Measurements from ENCODE around the gene SDK1. TPM values are rescaled to one million over a fixed set of nuclear protein-coding genes. Genes with fewer than 3 reads are reported as not detected.

SDK1 gene
- total and polyA plus RNA-seq, 10 of the 15 experiments (the other 5 are each of a cell fraction or from before 2014, with no cell fraction given) = 0.14 to 0.33 TPM; not detected in 8

GRCh38 chr7:3696113-3696512 is 395.1 kb downstream of the SDK1 start:
- no peaks in the 10 kb centered on the region for H3K36me3 ChIP-seq (ENCODE audit: control insufficient read depth in 2 of 2, insufficient read depth in 2 of 2, low read length in 1 of 2)
- no peak overlapping the region for H3K9ac ChIP-seq (ENCODE audit: control insufficient read depth, insufficient read depth, low read length)
- 26% methylated on average over 4 of the region's 4 CpGs for WGBS (ENCODE audit: insufficient coverage, insufficient replicate concordance, low lambda C conversion rate, missing lambda C conversion rate)
- H3K27me3 ChIP-seq (replicated peaks in 1 of 2; ENCODE audit: control insufficient read depth in 2 of 2, insufficient read depth in 2 of 2, low read length in 1 of 2) = no peaks in the 10 kb centered on the region
- BruUV-seq (replicated peaks) = no TSS peak
- intact Hi-C loops (cut with micrococcal nuclease; ENCODE audit: unreplicated experiment) = no loop called here
- ATAC-seq (no peak), FAIRE-seq (no peak), DNase-seq (ENCODE audit: low read depth, low spot score) (no peak)
- no peak for TF ChIP-seq STAT3 (IDR thresholded peaks at IDR 0.05; ENCODE audit: low read depth, low read length)
- H3K4me2 ChIP-seq (ENCODE audit: control insufficient read depth, insufficient read depth) = no peak overlapping the region
- H3K4me3 ChIP-seq = no peak overlapping the region
- POLR2A ChIA-PET = no interaction called here
- H3K4me1 ChIP-seq (ENCODE audit: control insufficient read depth, insufficient read depth, low read length) = no peaks in the 10 kb centered on the region
- SMC1A ChIA-PET (ENCODE audit: uncharacterized antibody, unreplicated experiment) = no interaction called here
- no peak overlapping the region for H2AFZ ChIP-seq (ENCODE audit: control insufficient read depth, low read depth, low read length)
- RAD21 ChIA-PET (ENCODE audit: unreplicated experiment) = no interaction called here
- no peaks in the 10 kb centered on the region for H3K79me2 ChIP-seq (ENCODE audit: control insufficient read depth, insufficient read depth, low read length)
- in situ Hi-C loops (cut with MboI) = no loop called here
- CTCF ChIA-PET = no interaction called here
- no peak overlapping the region for H3K27ac ChIP-seq (ENCODE audit: control insufficient read depth, insufficient read depth)
- H4K20me1 ChIP-seq (ENCODE audit: control insufficient read depth, insufficient read depth) = no peaks in the 10 kb centered on the region
- no peaks in the 10 kb centered on the region for H3K9me3 ChIP-seq (replicated peaks; ENCODE audit: control insufficient read depth, insufficient read depth, low read length)

GRCh38 chr7:3697472-3697871 is 396.4 kb downstream of the SDK1 start:
- no peaks in the 10 kb centered on the region for H4K20me1 ChIP-seq (ENCODE audit: control insufficient read depth, insufficient read depth)
- CTCF ChIA-PET = interaction anchor here (0.6 kb wide), 1 partner anchor 498 kb away, joined by 3 read pairs; no protein-coding TSS in a partner anchor
- SMC1A ChIA-PET (ENCODE audit: uncharacterized antibody, unreplicated experiment) = no interaction called here
- H3K27me3 ChIP-seq (replicated peaks in 1 of 2; ENCODE audit: control insufficient read depth in 2 of 2, insufficient read depth in 2 of 2, low read length in 1 of 2) = no peaks in the 10 kb centered on the region
- no TSS peak for BruUV-seq (replicated peaks)
- in situ Hi-C loops (cut with MboI) (no loop called here), intact Hi-C loops (cut with micrococcal nuclease; ENCODE audit: unreplicated experiment) (no loop called here)
- H3K4me1 ChIP-seq (ENCODE audit: control insufficient read depth, insufficient read depth, low read length) = no peaks in the 10 kb centered on the region
- DNase-seq (ENCODE audit: low read depth, low spot score) = no peak
- FAIRE-seq = no peak
- H3K4me2 ChIP-seq (ENCODE audit: control insufficient read depth, insufficient read depth) = no peak overlapping the region
- H3K79me2 ChIP-seq (ENCODE audit: control insufficient read depth, insufficient read depth, low read length) = no peaks in the 10 kb centered on the region
- POLR2A ChIA-PET = no interaction called here
- H3K36me3 ChIP-seq (ENCODE audit: control insufficient read depth in 2 of 2, insufficient read depth in 2 of 2, low read length in 1 of 2) = no peaks in the 10 kb centered on the region
- no peaks in the 10 kb centered on the region for H3K9me3 ChIP-seq (replicated peaks; ENCODE audit: control insufficient read depth, insufficient read depth, low read length)
- no peak overlapping the region for H3K27ac ChIP-seq (ENCODE audit: control insufficient read depth, insufficient read depth)
- no peak overlapping the region for H3K4me3 ChIP-seq
- ATAC-seq = no peak
- 27% methylated on average over 2 of the region's 2 CpGs for WGBS (ENCODE audit: insufficient coverage, insufficient replicate concordance, low lambda C conversion rate, missing lambda C conversion rate)
- no peak overlapping the region for H3K9ac ChIP-seq (ENCODE audit: control insufficient read depth, insufficient read depth, low read length)
- H2AFZ ChIP-seq (ENCODE audit: control insufficient read depth, low read depth, low read length) = no peak overlapping the region
- RAD21 ChIA-PET (ENCODE audit: unreplicated experiment) = no interaction called here
- TF ChIP-seq EED (IDR thresholded peaks at IDR 0.05; ENCODE audit: low read depth) (no peak), MAX (IDR thresholded peaks at IDR 0.05; ENCODE audit: low read depth, low read length) (no peak), RCOR1 (conservative IDR thresholded peaks at IDR 0.05; ENCODE audit: low read depth, low read length) (no peak), ZBTB4 (CRISPR knock-in tag; IDR thresholded peaks at IDR 0.05) (no peak), NFYA (IDR thresholded peaks at IDR 0.05; ENCODE audit: borderline replicate concordance, low read depth, low read length) (no peak), CHD1 (IDR thresholded peaks at IDR 0.05; ENCODE audit: low read depth, low read length) (no peak), ESRRA (IDR thresholded peaks at IDR 0.05; ENCODE audit: low read length) (no peak), SMAD5 (IDR thresholded peaks at IDR 0.05; ENCODE audit: low read depth) (no peak), SIN3A (IDR thresholded peaks at IDR 0.05; ENCODE audit: low read depth, low read length) (no peak), PML (IDR thresholded peaks at IDR 0.05; ENCODE audit: low read length) (no peak), TAF1 (IDR thresholded peaks at IDR 0.05; ENCODE audit: borderline replicate concordance, low read depth, low read length) (no peak), EZH2 (IDR thresholded peaks at IDR 0.05; ENCODE audit: borderline replicate concordance, control insufficient read depth, low read depth, low read length) (no peak), SMC3 (IDR thresholded peaks at IDR 0.05; ENCODE audit: borderline replicate concordance, low read length) (no peak), GATAD2B (conservative IDR thresholded peaks at IDR 0.05; ENCODE audit: low read depth) (no peak), HDGF (IDR thresholded peaks at IDR 0.05) (no peak)

Measured in GM12878 (cell line).